ENCODE results near the gene SLC13A4.

SLC13A4 gene

GRCh38 chr7:135723411-135723810, 4.6 kb downstream of the SLC13A4 start:
- H3K27me3 ChIP-seq (ENCODE audit: insufficient read depth, poor library complexity, severe bottlenecking), result no peaks in the 10 kb centered on the region
- no peak for DNase-seq (ENCODE audit: low read depth in 1 of 2, low spot score in 1 of 2)

GRCh38 chr7:135721198-135721820, 6.7 kb downstream of the SLC13A4 start:
- no peak overlapping the region for H3K27ac ChIP-seq (replicated peaks)
- H3K4me3 ChIP-seq (replicated peaks; ENCODE audit: insufficient read depth, low read length), result no peak overlapping the region
- TF ChIP-seq, protein P1, sequence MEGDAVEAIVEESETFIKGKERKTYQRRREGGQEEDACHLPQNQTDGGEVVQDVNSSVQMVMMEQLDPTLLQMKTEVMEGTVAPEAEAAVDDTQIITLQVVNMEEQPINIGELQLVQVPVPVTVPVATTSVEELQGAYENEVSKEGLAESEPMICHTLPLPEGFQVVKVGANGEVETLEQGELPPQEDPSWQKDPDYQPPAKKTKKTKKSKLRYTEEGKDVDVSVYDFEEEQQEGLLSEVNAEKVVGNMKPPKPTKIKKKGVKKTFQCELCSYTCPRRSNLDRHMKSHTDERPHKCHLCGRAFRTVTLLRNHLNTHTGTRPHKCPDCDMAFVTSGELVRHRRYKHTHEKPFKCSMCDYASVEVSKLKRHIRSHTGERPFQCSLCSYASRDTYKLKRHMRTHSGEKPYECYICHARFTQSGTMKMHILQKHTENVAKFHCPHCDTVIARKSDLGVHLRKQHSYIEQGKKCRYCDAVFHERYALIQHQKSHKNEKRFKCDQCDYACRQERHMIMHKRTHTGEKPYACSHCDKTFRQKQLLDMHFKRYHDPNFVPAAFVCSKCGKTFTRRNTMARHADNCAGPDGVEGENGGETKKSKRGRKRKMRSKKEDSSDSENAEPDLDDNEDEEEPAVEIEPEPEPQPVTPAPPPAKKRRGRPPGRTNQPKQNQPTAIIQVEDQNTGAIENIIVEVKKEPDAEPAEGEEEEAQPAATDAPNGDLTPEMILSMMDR (IDR thresholded peaks at IDR 0.05; ENCODE audit: insufficient read depth, low read length), result no peak
- no peak for TF ChIP-seq GABPA (IDR thresholded peaks at IDR 0.05; ENCODE audit: low read depth)
- TF ChIP-seq, protein P2, sequence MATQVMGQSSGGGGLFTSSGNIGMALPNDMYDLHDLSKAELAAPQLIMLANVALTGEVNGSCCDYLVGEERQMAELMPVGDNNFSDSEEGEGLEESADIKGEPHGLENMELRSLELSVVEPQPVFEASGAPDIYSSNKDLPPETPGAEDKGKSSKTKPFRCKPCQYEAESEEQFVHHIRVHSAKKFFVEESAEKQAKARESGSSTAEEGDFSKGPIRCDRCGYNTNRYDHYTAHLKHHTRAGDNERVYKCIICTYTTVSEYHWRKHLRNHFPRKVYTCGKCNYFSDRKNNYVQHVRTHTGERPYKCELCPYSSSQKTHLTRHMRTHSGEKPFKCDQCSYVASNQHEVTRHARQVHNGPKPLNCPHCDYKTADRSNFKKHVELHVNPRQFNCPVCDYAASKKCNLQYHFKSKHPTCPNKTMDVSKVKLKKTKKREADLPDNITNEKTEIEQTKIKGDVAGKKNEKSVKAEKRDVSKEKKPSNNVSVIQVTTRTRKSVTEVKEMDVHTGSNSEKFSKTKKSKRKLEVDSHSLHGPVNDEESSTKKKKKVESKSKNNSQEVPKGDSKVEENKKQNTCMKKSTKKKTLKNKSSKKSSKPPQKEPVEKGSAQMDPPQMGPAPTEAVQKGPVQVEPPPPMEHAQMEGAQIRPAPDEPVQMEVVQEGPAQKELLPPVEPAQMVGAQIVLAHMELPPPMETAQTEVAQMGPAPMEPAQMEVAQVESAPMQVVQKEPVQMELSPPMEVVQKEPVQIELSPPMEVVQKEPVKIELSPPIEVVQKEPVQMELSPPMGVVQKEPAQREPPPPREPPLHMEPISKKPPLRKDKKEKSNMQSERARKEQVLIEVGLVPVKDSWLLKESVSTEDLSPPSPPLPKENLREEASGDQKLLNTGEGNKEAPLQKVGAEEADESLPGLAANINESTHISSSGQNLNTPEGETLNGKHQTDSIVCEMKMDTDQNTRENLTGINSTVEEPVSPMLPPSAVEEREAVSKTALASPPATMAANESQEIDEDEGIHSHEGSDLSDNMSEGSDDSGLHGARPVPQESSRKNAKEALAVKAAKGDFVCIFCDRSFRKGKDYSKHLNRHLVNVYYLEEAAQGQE (IDR thresholded peaks at IDR 0.05; ENCODE audit: insufficient replicate concordance, low read depth), result no peak
- no peak for TF ChIP-seq SPI1 (IDR thresholded peaks at IDR 0.05; ENCODE audit: borderline replicate concordance, low read depth)
- no peak for TF ChIP-seq POLR2AphosphoS5 (IDR thresholded peaks at IDR 0.05; ENCODE audit: low read depth)
- DNase-seq (ENCODE audit: low read depth in 1 of 2, low spot score in 1 of 2), result no peak
- no peaks in the 10 kb centered on the region for H3K27me3 ChIP-seq (ENCODE audit: insufficient read depth, poor library complexity, severe bottlenecking)

More at GRCh38 chr7:135723411-135723810, 4.6 kb downstream of the SLC13A4 start:
- Histone ChIP-seq H3K4me3 (replicated peaks; ENCODE audit: insufficient read depth, low read length) (no peak overlapping the region), H3K27ac (replicated peaks) (no peak overlapping the region)
- TF ChIP-seq, protein P2 (IDR thresholded peaks at IDR 0.05; ENCODE audit: insufficient replicate concordance, low read depth), result no peak
- TF ChIP-seq, protein P1 (IDR thresholded peaks at IDR 0.05; ENCODE audit: insufficient read depth, low read length), result no peak
- TF ChIP-seq GABPA (IDR thresholded peaks at IDR 0.05; ENCODE audit: low read depth), result no peak
- no peak for TF ChIP-seq SPI1 (IDR thresholded peaks at IDR 0.05; ENCODE audit: borderline replicate concordance, low read depth)
- no peak for TF ChIP-seq POLR2AphosphoS5 (IDR thresholded peaks at IDR 0.05; ENCODE audit: low read depth)

DNA sequence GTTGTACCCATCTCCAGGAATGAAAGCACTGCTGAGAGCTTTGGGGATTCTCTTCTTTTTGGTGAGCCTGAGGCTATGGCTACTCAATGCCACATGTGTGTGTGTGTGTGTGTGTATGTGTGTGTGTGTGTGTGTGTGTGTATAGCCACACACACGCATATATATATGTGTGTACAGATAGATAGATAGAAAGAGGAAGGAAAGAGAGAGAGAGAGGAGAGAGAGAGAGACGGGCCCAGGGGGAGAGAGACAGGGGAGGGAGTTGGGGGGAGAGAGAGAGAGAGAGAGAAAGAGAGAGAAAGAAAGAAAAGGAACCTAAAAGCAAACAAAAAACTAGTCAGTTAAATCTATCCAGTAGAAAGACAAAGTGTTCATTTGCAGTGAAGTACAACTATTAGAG, 8.3 kb downstream of the SLC13A4 start:
- Histone ChIP-seq H3K27ac (replicated peaks) (no peak overlapping the region), H3K4me3 (replicated peaks; ENCODE audit: insufficient read depth, low read length) (no peak overlapping the region), H3K27me3 (ENCODE audit: insufficient read depth, poor library complexity, severe bottlenecking) (no peaks in the 10 kb centered on the region)
- no peak for TF ChIP-seq POLR2AphosphoS5 (IDR thresholded peaks at IDR 0.05; ENCODE audit: low read depth)
- no peak for TF ChIP-seq GABPA (IDR thresholded peaks at IDR 0.05; ENCODE audit: low read depth)
- TF ChIP-seq SPI1 (IDR thresholded peaks at IDR 0.05; ENCODE audit: borderline replicate concordance, low read depth), result no peak
- TF ChIP-seq, protein P1 (IDR thresholded peaks at IDR 0.05; ENCODE audit: insufficient read depth, low read length), result no peak
- TF ChIP-seq, protein P2 (IDR thresholded peaks at IDR 0.05; ENCODE audit: insufficient replicate concordance, low read depth), result no peak
- DNase-seq (ENCODE audit: low read depth in 1 of 2, low spot score in 1 of 2), result no peak

Measured in HL-60 (cell line).